Measurements from ENCODE around the gene LDLRAD3.

Gene LDLRAD3

GRCh38 chr11:36121054-36121453 is 177.2 kb downstream of the LDLRAD3 start:
- no peak for TF ChIP-seq YY1 (IDR thresholded peaks at IDR 0.05; ENCODE audit: low read depth)
- no peak for TF ChIP-seq EP300 (IDR thresholded peaks at IDR 0.05; ENCODE audit: borderline replicate concordance)
- no peak for TF ChIP-seq ZBTB7A (IDR thresholded peaks at IDR 0.05; ENCODE audit: low read depth)
- TF ChIP-seq REST (IDR thresholded peaks at IDR 0.05; ENCODE audit: low read depth): no peak
- TF ChIP-seq EGR1 (IDR thresholded peaks at IDR 0.05): no peak
- TF ChIP-seq TEAD4 (IDR thresholded peaks at IDR 0.05): no peak
- no peak for TF ChIP-seq USF1 (IDR thresholded peaks at IDR 0.05)
- no peak for TF ChIP-seq CEBPB (IDR thresholded peaks at IDR 0.05)
- TF ChIP-seq TAF1 (IDR thresholded peaks at IDR 0.05; ENCODE audit: low read depth): no peak
- no peak for TF ChIP-seq RAD21 (IDR thresholded peaks at IDR 0.05; ENCODE audit: low read depth)
- TF ChIP-seq MAX (IDR thresholded peaks at IDR 0.05): no peak
- no peak for TF ChIP-seq CREB1 (IDR thresholded peaks at IDR 0.05; ENCODE audit: low read depth)
- TF ChIP-seq TCF12 (IDR thresholded peaks at IDR 0.05; ENCODE audit: low read depth): no peak
- TF ChIP-seq FOXM1 (IDR thresholded peaks at IDR 0.05; ENCODE audit: borderline replicate concordance, low read depth): no peak

GRCh38 chr11:36122671-36123070 is 178.8 kb downstream of the LDLRAD3 start:
- TF ChIP-seq REST (IDR thresholded peaks at IDR 0.05; ENCODE audit: low read depth) (no peak), YY1 (IDR thresholded peaks at IDR 0.05; ENCODE audit: low read depth) (no peak), TAF1 (IDR thresholded peaks at IDR 0.05; ENCODE audit: low read depth) (no peak), NFIC (IDR thresholded peaks at IDR 0.05) (no peak), TEAD4 (IDR thresholded peaks at IDR 0.05) (no peak), FOXM1 (IDR thresholded peaks at IDR 0.05; ENCODE audit: borderline replicate concordance, low read depth) (no peak), ZBTB7A (IDR thresholded peaks at IDR 0.05; ENCODE audit: low read depth) (no peak), CEBPB (IDR thresholded peaks at IDR 0.05) (no peak), MAX (IDR thresholded peaks at IDR 0.05) (no peak), TCF12 (IDR thresholded peaks at IDR 0.05; ENCODE audit: low read depth) (no peak), EP300 (IDR thresholded peaks at IDR 0.05; ENCODE audit: borderline replicate concordance) (no peak), CREB1 (IDR thresholded peaks at IDR 0.05; ENCODE audit: low read depth) (no peak), USF1 (IDR thresholded peaks at IDR 0.05) (no peak), EGR1 (IDR thresholded peaks at IDR 0.05) (no peak), RAD21 (IDR thresholded peaks at IDR 0.05; ENCODE audit: low read depth) (no peak)

GRCh38 chr11:36123336-36124101 is 179.7 kb downstream of the LDLRAD3 start:
- TF ChIP-seq EP300 (IDR thresholded peaks at IDR 0.05; ENCODE audit: borderline replicate concordance) (no peak), MAX (IDR thresholded peaks at IDR 0.05) (no peak), CEBPB (IDR thresholded peaks at IDR 0.05) (no peak), TEAD4 (IDR thresholded peaks at IDR 0.05) (no peak), EGR1 (IDR thresholded peaks at IDR 0.05) (no peak), TAF1 (IDR thresholded peaks at IDR 0.05; ENCODE audit: low read depth) (no peak), FOXM1 (IDR thresholded peaks at IDR 0.05; ENCODE audit: borderline replicate concordance, low read depth) (no peak), TCF12 (IDR thresholded peaks at IDR 0.05; ENCODE audit: low read depth) (no peak), YY1 (IDR thresholded peaks at IDR 0.05; ENCODE audit: low read depth) (no peak), RAD21 (IDR thresholded peaks at IDR 0.05; ENCODE audit: low read depth) (no peak), CREB1 (IDR thresholded peaks at IDR 0.05; ENCODE audit: low read depth) (no peak), NFIC (IDR thresholded peaks at IDR 0.05) (no peak), USF1 (IDR thresholded peaks at IDR 0.05) (no peak), ZBTB7A (IDR thresholded peaks at IDR 0.05; ENCODE audit: low read depth) (no peak), REST (IDR thresholded peaks at IDR 0.05; ENCODE audit: low read depth) (no peak)
